Skin of body (tissue), 2 donors: ENCODE measurements around the gene ZP2. TPM values are rescaled to one million over a fixed set of nuclear protein-coding genes. Genes with fewer than 3 reads are reported as not detected.
"Not testable (repeated sequence)": the region's sequence is repeated elsewhere in the genome, so short reads cannot be mapped to it uniquely, and the experiment has no call there.

Source experiments
- DNase-seq: peaks from one replicate; lab custom pipeline; 2025; lab: John Stamatoyannopoulos, UW
- total RNA-seq: library from RNA; depleted of rRNA; stranded (reverse); fragments of >200 nt; gene quantifications from one replicate; pipeline ENCODE4 v1.2.3, GENCODE V29; 2014

The ZP2 gene
- 0.69 TPM for total RNA-seq

- no peak for DNase-seq
These were observed at the start of gene ZP2 for GRCh38 chr16:21211486-21211885. Gene ZP2, minus strand, starts transcription at chr16:21211574. Its CDS starts 27 bp downstream, at chr16:21211547.

- no peak for DNase-seq
These were observed 45.9 kb upstream of the ZP2 start for GRCh38 chr16:21257284-21257683.

- DNase-seq, result no peak
These were observed 45.3 kb upstream of the ZP2 start for GRCh38 chr16:21256636-21257035.

GRCh38 chr16:21253470-21253869 is 42.1 kb upstream of the ZP2 start:
- no peak for DNase-seq

- DNase-seq, result no peak
These were observed 38.9 kb upstream of the ZP2 start for GRCh38 chr16:21250072-21250923.

- DNase-seq, result not testable (repeated sequence)
These were observed 36.8 kb upstream of the ZP2 start for GRCh38 chr16:21248179-21248578.

GRCh38 chr16:21244518-21245215 is 33.3 kb upstream of the ZP2 start:
- DNase-seq, result no peak

GRCh38 chr16:21242756-21243155 is 31.4 kb upstream of the ZP2 start:
- no peak for DNase-seq

GRCh38 chr16:21239646-21240045 is 28.3 kb upstream of the ZP2 start:
- DNase-seq, result no peak

- DNase-seq, result no peak
These were observed 25.5 kb upstream of the ZP2 start for GRCh38 chr16:21236831-21237230.

- no peak for DNase-seq
These were observed 23.8 kb upstream of the ZP2 start for GRCh38 chr16:21235199-21235585.

GRCh38 chr16:21233521-21234150 is 22.3 kb upstream of the ZP2 start, which contains the start of gene ANKS4B:
Gene ANKS4B, plus strand, starts transcription at chr16:21233699. Its CDS starts 39 bp downstream, at chr16:21233738.
- DNase-seq, result no peak

- DNase-seq, result no peak
These were observed 21.7 kb upstream of the ZP2 start for GRCh38 chr16:21233045-21233520.

GRCh38 chr16:21228361-21228872 is 17.0 kb upstream of the ZP2 start:
- DNase-seq, result no peak

GRCh38 chr16:21227866-21228265 is 16.5 kb upstream of the ZP2 start:
- DNase-seq, result no peak

- DNase-seq, result peak; percentile 86
These were observed 15.4 kb upstream of the ZP2 start for GRCh38 chr16:21226749-21227148.

GRCh38 chr16:21224800-21225199 is 13.4 kb upstream of the ZP2 start:
- DNase-seq, result no peak

- no peak for DNase-seq
These were observed 12.4 kb upstream of the ZP2 start for GRCh38 chr16:21223787-21224186.

- DNase-seq, result no peak
These were observed 11.3 kb upstream of the ZP2 start for GRCh38 chr16:21222495-21223337.

GRCh38 chr16:21219551-21219950 is 8.2 kb upstream of the ZP2 start:
- no peak for DNase-seq

- no peak for DNase-seq
These were observed 6.8 kb upstream of the ZP2 start for GRCh38 chr16:21218153-21218552.
